Stimulated activated CD4-positive, alpha-beta T cell treated with anti-CD3 and anti-CD28 coated beads, Interleukin-15, amount 100 ng/mL, for 48 hours (primary cell): ENCODE results near the gene DMBX1.

ENCODE experiments used
- DNase-seq, 2 donors: peaks; one replicate each; pipeline ENCODE4 v3.0.0-alpha.2; 2020; ENCODE audit warnings: low read depth in 2 of 2

Gene DMBX1

GRCh38 chr1:46489638-46490405, at the start of gene DMBX1:
Gene DMBX1, plus strand, starts transcription at chr1:46489836. Its CDS starts 17,175 bp downstream, at chr1:46507011.
- DNase-seq: peak in 1 of 2 donors; percentile 39

GRCh38 chr1:46440478-46440877, 49.2 kb upstream of the DMBX1 start:
- no peak for DNase-seq

GRCh38 chr1:46442317-46443161, 47.1 kb upstream of the DMBX1 start:
- DNase-seq: peak; percentile 49 to 64

DNA sequence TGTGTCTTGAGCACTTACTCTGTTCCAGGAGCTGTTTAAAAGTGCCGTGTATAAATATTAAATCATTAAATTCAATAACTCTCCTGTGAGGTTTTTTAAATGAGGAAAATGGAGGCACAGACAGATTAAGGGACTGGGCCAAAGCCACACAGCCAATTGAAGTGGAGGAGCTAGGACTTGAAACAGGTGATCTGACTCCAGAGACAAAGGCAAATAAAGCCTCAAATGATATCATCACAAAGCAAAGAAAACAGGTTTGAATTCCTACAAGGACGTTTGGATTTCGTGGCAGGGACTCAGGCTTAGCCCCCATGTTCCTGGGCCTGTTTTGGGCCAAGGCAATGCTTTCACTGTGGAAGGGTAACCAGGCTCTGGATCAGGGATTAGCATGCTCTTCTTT, 45.2 kb upstream of the DMBX1 start:
- DNase-seq: no peak

DNA sequence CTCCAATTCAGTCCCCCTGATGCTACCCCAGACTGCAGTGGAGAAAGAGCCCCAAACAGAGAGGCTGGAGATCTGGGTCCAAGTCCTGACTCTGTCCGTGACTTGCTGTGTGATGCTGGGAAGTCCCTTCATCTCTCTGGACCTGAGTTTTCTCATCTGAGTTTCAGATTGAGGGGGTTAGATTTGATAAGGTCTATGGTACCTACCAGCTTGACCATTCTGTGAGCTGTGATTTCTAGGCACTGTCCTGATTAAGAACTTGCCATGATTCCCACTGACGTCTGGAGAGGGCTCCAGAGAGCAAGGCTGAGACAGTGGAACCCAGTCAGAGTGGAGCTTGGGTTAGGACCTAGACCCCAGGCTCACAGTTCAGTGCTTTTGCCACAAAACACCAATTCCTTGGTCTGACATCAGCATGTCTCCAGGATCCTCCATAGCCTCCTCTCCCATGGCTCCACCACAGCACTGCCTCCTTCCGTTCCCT, 43.8 kb upstream of the DMBX1 start:
- no peak for DNase-seq

- peak; percentile 58 to 76 for DNase-seq
Observed at GRCh38 chr1:46446646-46447498, 42.8 kb upstream of the DMBX1 start.

DNA sequence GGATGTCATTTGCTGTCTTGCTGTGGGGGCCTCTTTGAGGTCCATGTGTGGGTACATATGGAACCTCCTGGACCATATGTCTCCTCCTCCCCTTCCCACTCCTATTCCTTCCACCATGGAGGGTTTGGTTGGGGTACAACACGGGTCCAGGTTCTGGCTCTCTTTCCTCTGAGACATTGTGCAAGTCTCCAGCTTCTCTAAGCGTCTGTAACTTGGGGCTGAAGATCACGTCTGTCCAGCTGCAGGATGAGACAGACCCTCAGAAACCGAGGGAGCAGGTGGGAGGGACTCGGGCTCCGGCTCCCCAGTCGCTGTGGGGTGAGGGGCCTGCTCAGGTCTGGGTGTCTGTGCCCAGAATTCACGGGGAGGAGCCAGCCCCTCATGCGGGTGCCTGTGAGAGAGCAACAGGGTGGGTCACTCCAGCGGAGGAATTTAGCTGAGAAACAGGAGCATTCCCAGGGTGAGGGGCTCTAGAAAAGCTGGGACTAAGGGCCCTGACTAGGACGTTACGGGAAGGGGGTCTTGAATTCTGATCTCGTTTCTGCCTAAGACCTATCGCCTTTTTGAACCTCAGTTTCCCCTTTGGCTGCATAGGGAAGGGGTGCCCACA, 42.0 kb upstream of the DMBX1 start:
- no peak for DNase-seq

- DNase-seq: no peak
Observed at GRCh38 chr1:46448109-46448911, 41.3 kb upstream of the DMBX1 start.

GRCh38 chr1:46449223-46450159, 40.1 kb upstream of the DMBX1 start:
- no peak for DNase-seq

DNA sequence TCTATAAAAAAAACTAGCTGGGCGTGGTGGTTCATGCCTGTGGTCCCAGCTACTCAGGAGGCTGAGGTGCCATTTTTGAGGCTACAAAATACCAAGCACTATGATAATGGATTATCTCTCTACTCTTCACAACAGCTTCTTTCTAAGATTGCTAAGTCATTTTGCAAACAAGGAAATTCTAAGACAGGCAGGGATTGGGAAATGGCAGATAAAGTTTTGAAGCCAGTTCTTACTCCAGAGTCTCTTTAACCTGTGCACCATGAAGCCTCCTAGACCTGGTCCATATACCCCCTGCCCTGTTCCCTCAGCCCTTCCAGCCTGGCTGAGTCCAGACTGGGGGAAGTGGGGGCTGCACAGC, 39.5 kb upstream of the DMBX1 start:
- no peak for DNase-seq

DNA sequence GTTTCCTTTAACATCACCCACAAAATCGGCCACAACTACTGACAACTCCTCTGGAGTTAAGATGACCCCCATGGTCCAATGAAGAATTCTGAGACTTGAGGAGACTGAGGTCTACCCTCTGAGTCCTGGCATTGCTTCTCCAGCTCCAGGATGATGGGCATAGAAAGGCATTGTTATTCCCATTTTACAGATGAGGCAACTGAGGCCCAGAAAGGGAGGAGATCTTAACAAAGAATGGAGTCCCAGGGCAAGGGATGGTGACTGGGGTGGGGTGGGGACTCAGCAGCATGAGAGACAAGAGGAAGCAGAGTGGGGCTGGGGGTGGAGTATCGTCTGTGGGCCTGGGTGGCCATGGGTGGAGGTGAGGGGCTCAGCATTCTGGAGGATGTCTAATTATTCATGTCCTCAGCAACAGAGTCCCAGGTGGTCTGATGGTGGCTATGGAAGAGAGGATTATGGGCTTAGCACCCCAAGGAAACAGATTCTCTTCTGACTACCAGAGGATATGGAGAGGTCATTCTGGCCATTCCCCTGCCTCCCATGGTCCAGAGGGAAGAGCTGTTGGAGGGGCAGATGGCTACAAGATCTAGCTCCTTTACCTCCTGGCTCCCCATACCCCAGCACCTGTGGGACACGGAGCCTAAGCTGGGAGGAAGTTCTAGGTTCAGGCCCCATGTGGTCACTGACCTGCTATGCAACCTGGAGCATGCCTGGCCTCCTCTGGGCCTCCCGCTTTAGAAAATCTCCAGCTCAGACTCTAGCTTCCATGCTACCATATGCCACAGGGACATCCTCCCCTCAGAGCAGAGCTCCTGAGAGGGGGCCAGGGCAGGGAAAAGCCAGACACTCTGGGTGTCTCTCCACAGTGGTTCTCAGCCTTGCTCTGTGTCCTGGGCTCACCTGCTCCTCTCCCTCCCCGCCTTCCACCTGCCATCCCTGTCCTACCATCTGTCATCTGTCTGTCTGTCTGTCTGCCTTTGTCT, 37.4 kb upstream of the DMBX1 start:
- DNase-seq: no peak

DNA sequence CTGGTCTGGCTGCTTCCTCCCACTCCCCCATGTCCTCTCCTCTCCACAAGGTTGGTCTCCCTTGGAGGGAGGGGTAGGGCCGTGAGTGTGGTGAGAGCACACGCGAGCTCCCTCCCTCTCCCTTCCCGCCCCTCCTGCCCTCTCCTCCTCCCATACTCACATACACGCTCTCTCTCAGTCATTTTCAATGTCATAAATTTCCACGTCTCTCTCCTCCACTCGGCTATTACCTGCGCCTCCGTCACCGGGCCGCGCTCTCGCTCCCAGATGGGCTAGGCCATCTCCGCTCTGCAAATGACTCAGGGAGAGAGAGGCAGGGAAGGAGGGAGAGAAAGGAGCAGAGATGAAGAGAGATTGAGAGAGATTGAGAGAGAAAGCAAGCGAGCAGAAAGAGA, 36.7 kb upstream of the DMBX1 start:
- DNase-seq: no peak

GRCh38 chr1:46453449-46453848, 36.2 kb upstream of the DMBX1 start:
- no peak for DNase-seq

GRCh38 chr1:46455951-46456350, 33.7 kb upstream of the DMBX1 start:
- DNase-seq: no peak

DNA sequence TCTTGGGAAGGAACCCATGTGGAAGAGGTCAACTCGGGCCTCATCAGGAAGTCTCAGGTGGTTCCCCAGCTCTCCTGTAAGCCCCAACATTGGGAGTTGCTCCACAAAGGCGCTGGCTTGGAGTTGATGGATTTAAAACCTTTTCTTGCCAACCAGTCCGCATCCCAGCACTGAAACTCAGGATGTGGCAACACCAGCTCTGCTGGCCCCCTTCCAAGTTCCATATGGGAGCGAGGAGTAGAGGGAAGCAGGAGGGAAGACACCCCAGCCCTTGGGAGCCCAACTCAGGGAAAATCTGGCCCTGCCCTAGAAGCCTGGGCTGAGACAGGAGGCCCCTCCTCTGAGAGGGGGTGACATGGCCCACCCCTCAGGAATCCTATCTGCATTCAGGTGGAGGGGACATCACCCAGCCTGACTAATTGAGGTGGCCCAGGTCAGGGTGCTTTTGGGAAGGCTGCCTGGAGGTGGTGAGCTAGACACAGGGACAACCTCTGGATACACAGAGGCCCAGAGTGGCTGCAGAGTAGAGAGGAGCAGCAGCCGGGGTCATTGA, 33.1 kb upstream of the DMBX1 start:
- no peak for DNase-seq

- DNase-seq: no peak
Observed at GRCh38 chr1:46457178-46457577, 32.5 kb upstream of the DMBX1 start.

DNA sequence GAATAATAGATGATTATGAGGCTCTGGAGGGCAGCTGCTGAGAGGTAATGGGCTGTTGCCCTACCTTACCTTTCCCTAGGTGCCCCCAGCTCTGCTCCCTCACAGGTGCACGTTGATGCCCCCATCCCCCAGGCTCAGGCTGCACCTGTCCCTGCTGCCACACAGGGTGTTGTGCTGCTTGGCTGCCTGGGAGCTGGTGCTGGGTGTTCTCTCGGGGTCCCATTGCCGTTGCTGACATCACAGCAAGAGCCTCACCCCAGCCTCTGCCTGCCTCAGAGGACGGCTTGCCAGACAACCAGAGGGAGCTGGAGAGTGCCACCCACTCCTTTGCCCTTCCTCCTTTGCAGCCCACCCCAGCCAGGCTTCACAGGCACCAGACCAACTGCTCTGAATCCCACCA, 31.4 kb upstream of the DMBX1 start:
- no peak for DNase-seq

DNA sequence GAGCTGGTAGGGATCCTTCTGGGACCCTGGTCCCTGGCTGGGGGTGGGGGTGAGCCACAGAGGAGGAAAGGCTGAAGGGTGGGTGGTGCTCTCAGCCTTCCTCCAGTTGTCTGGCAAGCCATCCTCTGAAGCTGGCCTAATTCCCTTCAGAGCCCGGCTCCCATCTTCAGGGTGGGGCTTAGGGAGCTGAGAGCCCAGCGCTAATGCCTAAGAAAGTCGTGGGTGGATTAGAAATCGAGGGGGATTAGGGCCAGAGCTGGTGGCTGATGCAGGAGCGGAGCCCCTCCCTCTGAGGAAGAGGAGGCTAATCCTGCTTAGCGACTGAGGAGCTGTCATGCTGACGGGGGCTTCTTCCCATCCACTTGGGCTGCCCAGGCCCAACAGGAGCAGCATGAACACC, 30.8 kb upstream of the DMBX1 start:
- DNase-seq: no peak
